Muscle of leg (tissue), 11 donors: ENCODE measurements around the gene MORF4L2. TPM values are rescaled to one million over a fixed set of nuclear protein-coding genes. Genes with fewer than 3 reads are reported as not detected.
"Not testable (repeated sequence)": the region's sequence is repeated elsewhere in the genome, so short reads cannot be mapped to it uniquely, and the experiment has no call there.

Experiments used
- DNase-seq: peaks from one replicate; pipeline ENCODE4 v3.0.0; 2013
- H3K27ac ChIP-seq: one replicate; pipeline ENCODE4 v1.5.1; 2013; ENCODE audit warnings: mild to moderate bottlenecking, low read length, control low read depth
- H3K27me3 ChIP-seq: one replicate; pipeline ENCODE4 v1.6.1; 2013; ENCODE audit warnings: low read length; ENCODE audit not compliant: control insufficient read depth, insufficient read depth
- H3K36me3 ChIP-seq: one replicate; pipeline ENCODE4 v1.6.1; 2013; ENCODE audit warnings: low read length; ENCODE audit not compliant: control insufficient read depth, insufficient read depth
- H3K4me1 ChIP-seq: one replicate; pipeline ENCODE4 v1.6.1; 2013; ENCODE audit warnings: low read length; ENCODE audit not compliant: control insufficient read depth, insufficient read depth
- H3K4me3 ChIP-seq: one replicate; pipeline ENCODE4 v1.5.1; 2013; ENCODE audit warnings: low read length, control low read depth
- H3K9me3 ChIP-seq: replicated peaks from 2 replicates; pipeline ENCODE4 v1.6.1; 2013; ENCODE audit warnings: low read depth, low read length; ENCODE audit not compliant: control insufficient read depth
- WGBS: methylation state at CpG from one replicate; pipeline ENCODE4 v1.1.5; 2013; ENCODE audit warnings: missing lambda C conversion rate; ENCODE audit not compliant: insufficient coverage; 5-methylcytosine and 5-hydroxymethylcytosine counted together
- polyA plus RNA-seq, 8 donors: library from polyadenylated mRNA; unstranded; fragments of 120-200 nt; gene quantifications; one replicate each; pipeline versions ENCODE4 v1.2.1 to v1.2.3, GENCODE V29; 2013; ENCODE audit warnings: inconsistent platforms in 1 of 8, low replicate concordance in 1 of 8; ENCODE audit not compliant: insufficient read length in 8 of 8, insufficient read depth in 1 of 8
- total RNA-seq: library from RNA; stranded (reverse); fragments of 120-200 nt; gene quantifications from one replicate; pipeline ENCODE4 v1.2.4, GENCODE V29; 2013

The MORF4L2 gene
- total and polyA plus RNA-seq, 9 donors = 222 to 327 (median 257) TPM

GRCh38 chrX:103659460-103659859, 27.0 kb downstream of the MORF4L2 start:
- not testable (repeated sequence) for H3K4me1 ChIP-seq, H3K36me3 ChIP-seq, H3K4me3 ChIP-seq, H3K27ac ChIP-seq, H3K9me3 ChIP-seq, DNase-seq
- no CpG with 5 or more reads among the region's 2 CpGs for WGBS
- peaks cover 27% of the 10 kb centered on the region for H3K27me3 ChIP-seq

- Histone ChIP-seq H3K27me3 (peaks cover 23% of the 10 kb centered on the region), H3K4me1 (no peaks in the 10 kb centered on the region), H3K4me3 (no peak overlapping the region), H3K9me3 (no peaks in the 10 kb centered on the region), H3K36me3 (no peaks in the 10 kb centered on the region), H3K27ac (no peak overlapping the region)
- 78% methylated on average over 1 of the region's 5 CpGs for WGBS
- no peak for DNase-seq
These were observed 27.6 kb downstream of the MORF4L2 start for GRCh38 chrX:103658681-103659433.

DNA sequence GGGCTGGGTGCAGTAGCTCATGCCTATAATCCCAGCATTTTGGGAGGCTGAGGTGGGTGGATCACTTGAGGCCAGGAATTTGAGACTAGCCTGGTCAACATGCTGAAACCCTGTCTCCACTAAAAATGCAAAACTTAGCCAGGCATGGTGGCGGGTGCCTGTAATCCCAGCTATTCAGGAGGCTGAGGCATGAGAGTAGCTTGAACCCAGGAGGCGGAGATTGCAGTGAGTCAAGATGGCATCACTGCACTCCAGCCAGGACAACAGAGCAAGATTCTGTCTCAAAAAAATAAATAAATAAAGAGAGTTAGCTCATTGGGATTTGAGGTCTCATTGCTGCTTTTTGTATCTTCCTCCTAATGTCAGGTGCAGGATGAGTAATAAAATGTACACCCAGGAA, 29.4 kb downstream of the MORF4L2 start:
- H3K9me3 ChIP-seq, H3K4me3 ChIP-seq, H3K27ac ChIP-seq, H3K4me1 ChIP-seq, DNase-seq, H3K36me3 ChIP-seq: not testable (repeated sequence)
- WGBS = no CpG with 5 or more reads among the region's 2 CpGs
- H3K27me3 ChIP-seq = peaks cover 19% of the 10 kb centered on the region

- no peak for DNase-seq
- WGBS = no CpG with 5 or more reads among the region's 3 CpGs
- no peaks in the 10 kb centered on the region for H3K4me1 ChIP-seq
- no peak overlapping the region for H3K4me3 ChIP-seq
- H3K36me3 ChIP-seq = no peaks in the 10 kb centered on the region
- no peak overlapping the region for H3K27ac ChIP-seq
- no peaks in the 10 kb centered on the region for H3K9me3 ChIP-seq
- H3K27me3 ChIP-seq = peaks cover 19% of the 10 kb centered on the region
These were observed 29.9 kb downstream of the MORF4L2 start for GRCh38 chrX:103656617-103657016.

GRCh38 chrX:103655230-103656000, 31.1 kb downstream of the MORF4L2 start:
- not testable (repeated sequence) for H3K4me1 ChIP-seq, H3K9me3 ChIP-seq, DNase-seq, H3K27ac ChIP-seq, H3K4me3 ChIP-seq, H3K36me3 ChIP-seq
- WGBS = 100% methylated on average over 1 of the region's 7 CpGs
- peaks cover 19% of the 10 kb centered on the region for H3K27me3 ChIP-seq

GRCh38 chrX:103651151-103651773, 35.2 kb downstream of the MORF4L2 start:
- Histone ChIP-seq H3K4me1 (no peaks in the 10 kb centered on the region), H3K9me3 (no peaks in the 10 kb centered on the region), H3K27me3 (peaks cover 6% of the 10 kb centered on the region), H3K36me3 (no peaks in the 10 kb centered on the region), H3K27ac (no peak overlapping the region), H3K4me3 (no peak overlapping the region)
- DNase-seq = no peak
- no CpG with 5 or more reads among the region's 2 CpGs for WGBS

DNA sequence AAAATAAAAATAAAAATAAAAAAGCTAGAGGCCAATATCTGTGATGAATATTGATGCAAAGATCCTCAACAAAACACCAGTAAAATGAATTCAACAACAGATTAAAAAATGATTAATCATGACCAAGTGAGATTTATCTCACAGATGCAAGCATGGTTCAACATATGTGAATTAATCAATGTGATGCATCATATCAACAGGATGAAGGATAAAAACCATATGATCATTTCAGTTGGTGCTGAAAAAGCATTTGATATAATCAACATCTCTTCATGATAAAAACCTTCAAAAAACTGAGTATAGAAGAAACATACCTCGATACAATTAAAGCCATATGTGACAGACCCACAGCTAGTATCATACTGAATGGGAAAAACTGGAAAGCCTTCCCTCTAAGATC, 38.9 kb downstream of the MORF4L2 start:
- Histone ChIP-seq H3K27me3 (peaks cover 14% of the 10 kb centered on the region), H3K36me3 (no peaks in the 10 kb centered on the region), H3K9me3 (no peaks in the 10 kb centered on the region), H3K27ac (no peak overlapping the region), H3K4me1 (no peaks in the 10 kb centered on the region), H3K4me3 (no peak overlapping the region)
- WGBS = no CpG with 5 or more reads among the region's 1 CpG
- no peak for DNase-seq

- Histone ChIP-seq H3K36me3 (no peaks in the 10 kb centered on the region), H3K4me1 (no peaks in the 10 kb centered on the region), H3K9me3 (no peaks in the 10 kb centered on the region), H3K27ac (no peak overlapping the region), H3K27me3 (peaks cover 19% of the 10 kb centered on the region), H3K4me3 (no peak overlapping the region)
- no peak for DNase-seq
- WGBS = no CpG with 5 or more reads among the region's 1 CpG
These were observed 42.4 kb downstream of the MORF4L2 start for GRCh38 chrX:103644125-103644524.

DNA sequence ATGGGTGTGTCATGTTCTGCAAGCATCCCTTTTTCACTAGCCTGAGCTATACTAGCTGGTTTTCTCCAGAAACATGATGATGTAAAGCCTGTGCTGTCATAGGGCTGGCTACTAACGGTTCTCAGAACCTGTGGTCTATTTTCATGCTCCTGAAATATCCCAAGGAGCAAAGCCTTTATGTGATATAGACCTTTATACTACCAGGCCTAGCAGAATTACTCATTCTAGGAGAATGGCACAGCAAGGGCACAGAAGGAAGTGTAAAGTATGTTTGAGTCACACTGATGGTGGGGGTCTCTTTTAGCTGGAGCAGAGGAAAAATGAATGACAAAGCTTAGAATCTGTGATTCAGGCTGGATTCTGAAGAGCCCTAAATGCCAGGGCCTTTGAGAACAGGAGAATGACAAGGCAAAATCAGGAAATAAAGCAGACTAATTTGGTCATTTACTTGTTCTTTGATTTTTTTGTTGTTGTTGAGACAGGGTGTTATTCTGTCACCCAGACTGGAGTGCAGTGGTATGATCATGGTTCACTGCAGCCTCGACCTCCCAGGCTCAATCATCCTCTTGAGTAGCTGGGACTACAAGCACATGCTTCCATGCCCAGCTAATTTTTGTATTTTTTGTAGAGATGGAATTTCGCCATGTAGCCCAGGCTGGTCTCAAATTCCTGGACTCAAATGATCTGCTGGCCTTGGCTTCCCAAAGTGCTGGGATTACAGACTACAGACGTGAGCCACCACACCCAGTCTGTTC, 45.9 kb downstream of the MORF4L2 start:
- H3K4me3 ChIP-seq = no peak overlapping the region
- H3K27me3 ChIP-seq = peaks cover 25% of the 10 kb centered on the region
- no peaks in the 10 kb centered on the region for H3K9me3 ChIP-seq
- DNase-seq = no peak
- no CpG with 5 or more reads among the region's 4 CpGs for WGBS
- no peaks in the 10 kb centered on the region for H3K4me1 ChIP-seq
- H3K36me3 ChIP-seq = no peaks in the 10 kb centered on the region
- no peak overlapping the region for H3K27ac ChIP-seq
